Stimulated activated CD4-positive, alpha-beta T cell treated with anti-CD3 and anti-CD28 coated beads, Interleukin-1b, Interleukin-23, amount 100 ng/mL, for 48 hours (primary cell): Measurements from ENCODE around the gene WWOX.

Experiments
- DNase-seq: peaks from one replicate; pipeline ENCODE4 v3.0.0-alpha.2; 2020

WWOX gene

GRCh38 chr16:78278056-78278450 lies 178.6 kb downstream of the WWOX start:
- no peak for DNase-seq

GRCh38 chr16:78281115-78281514 lies 181.7 kb downstream of the WWOX start:
- DNase-seq: no peak

- no peak for DNase-seq
These were observed 184.2 kb downstream of the WWOX start for GRCh38 chr16:78283548-78284251.

- DNase-seq: no peak
These were observed 184.9 kb downstream of the WWOX start for GRCh38 chr16:78284326-78284725.

- no peak for DNase-seq
These were observed 185.5 kb downstream of the WWOX start for GRCh38 chr16:78284957-78285434.

GRCh38 chr16:78285437-78285922 lies 186.0 kb downstream of the WWOX start:
- no peak for DNase-seq

GRCh38 chr16:78286065-78286464 lies 186.6 kb downstream of the WWOX start:
- DNase-seq: no peak

- DNase-seq: no peak
These were observed 189.4 kb downstream of the WWOX start for GRCh38 chr16:78288888-78289287.

GRCh38 chr16:78289373-78289772 lies 189.9 kb downstream of the WWOX start:
- DNase-seq: no peak

GRCh38 chr16:78289844-78290277 lies 190.4 kb downstream of the WWOX start:
- no peak for DNase-seq

GRCh38 chr16:78290395-78290794 lies 190.9 kb downstream of the WWOX start:
- DNase-seq: no peak

- no peak for DNase-seq
These were observed 191.6 kb downstream of the WWOX start for GRCh38 chr16:78290872-78291591.

- DNase-seq: no peak
These were observed 192.2 kb downstream of the WWOX start for GRCh38 chr16:78291604-78292003.

- no peak for DNase-seq
These were observed 192.8 kb downstream of the WWOX start for GRCh38 chr16:78292086-78292843.

GRCh38 chr16:78292844-78293380 lies 193.5 kb downstream of the WWOX start:
- DNase-seq: no peak

- DNase-seq: no peak
These were observed 195.2 kb downstream of the WWOX start for GRCh38 chr16:78294538-78295225.

- no peak for DNase-seq
These were observed 197.7 kb downstream of the WWOX start for GRCh38 chr16:78297066-78297666.

- no peak for DNase-seq
These were observed 199.5 kb downstream of the WWOX start for GRCh38 chr16:78298986-78299385.

- DNase-seq: no peak
These were observed 201.0 kb downstream of the WWOX start for GRCh38 chr16:78300469-78300868.

GRCh38 chr16:78303946-78304345 lies 204.5 kb downstream of the WWOX start:
- DNase-seq: no peak

GRCh38 chr16:78306361-78306760 lies 206.9 kb downstream of the WWOX start:
- DNase-seq: no peak
